DMS153 (cell line): ENCODE results near the gene CHRNB1.

Experiments
- DNase-seq: peaks from one replicate; lab custom pipeline; 2025; lab: John Stamatoyannopoulos, UW

CHRNB1 gene

GRCh38 chr17:7484067-7484918 is 39.4 kb downstream of the CHRNB1 start, which contains the start of gene POLR2A:
TSS of gene POLR2A (plus strand) at chr17:7484366.
- peak; percentile 65 for DNase-seq

- no peak for DNase-seq
These were observed 40.1 kb downstream of the CHRNB1 start for GRCh38 chr17:7484919-7485377.

DNA sequence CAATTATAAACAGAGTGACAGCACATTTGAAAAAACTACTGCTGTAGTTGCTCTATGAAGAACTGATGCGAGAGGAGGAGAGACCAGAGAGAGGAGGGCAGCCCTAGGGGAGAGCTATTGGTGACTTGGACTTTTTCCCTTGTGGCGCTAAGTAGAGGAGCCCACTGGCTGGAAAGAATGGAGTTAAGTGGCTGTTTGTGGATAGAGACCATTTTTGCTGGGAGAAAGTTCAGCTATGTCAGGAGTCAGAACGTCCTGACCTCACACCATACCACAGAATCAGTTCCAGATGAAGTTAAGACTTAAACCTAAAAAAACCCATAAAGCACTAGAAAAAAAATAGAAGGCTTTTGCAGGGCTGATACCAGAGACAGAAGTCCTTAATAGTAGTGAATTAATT is 41.3 kb downstream of the CHRNB1 start:
- DNase-seq = no peak

GRCh38 chr17:7490144-7490543 is 45.3 kb downstream of the CHRNB1 start:
- DNase-seq = no peak

- DNase-seq = no peak
These were observed 46.7 kb downstream of the CHRNB1 start for GRCh38 chr17:7491583-7491982.

DNA sequence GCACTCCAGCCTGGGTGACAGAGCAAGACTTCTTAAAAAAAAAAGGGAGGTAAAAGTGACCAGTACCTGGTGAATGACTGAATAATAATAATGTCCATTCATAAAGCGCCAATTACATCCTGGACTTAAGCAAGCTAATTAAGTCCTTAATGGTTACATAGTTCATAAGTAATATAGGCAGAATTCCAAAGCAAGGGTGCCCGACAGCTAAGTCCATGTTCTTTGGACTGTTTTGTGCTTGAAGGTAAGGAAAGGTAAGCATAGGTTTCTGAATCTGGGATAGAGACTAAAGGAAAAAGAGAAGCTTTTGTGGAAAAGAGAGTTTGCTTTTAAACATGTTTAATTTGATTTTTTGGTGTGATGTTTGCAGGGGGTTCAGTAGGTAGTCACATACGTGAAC is 49.1 kb downstream of the CHRNB1 start:
- DNase-seq = no peak

DNA sequence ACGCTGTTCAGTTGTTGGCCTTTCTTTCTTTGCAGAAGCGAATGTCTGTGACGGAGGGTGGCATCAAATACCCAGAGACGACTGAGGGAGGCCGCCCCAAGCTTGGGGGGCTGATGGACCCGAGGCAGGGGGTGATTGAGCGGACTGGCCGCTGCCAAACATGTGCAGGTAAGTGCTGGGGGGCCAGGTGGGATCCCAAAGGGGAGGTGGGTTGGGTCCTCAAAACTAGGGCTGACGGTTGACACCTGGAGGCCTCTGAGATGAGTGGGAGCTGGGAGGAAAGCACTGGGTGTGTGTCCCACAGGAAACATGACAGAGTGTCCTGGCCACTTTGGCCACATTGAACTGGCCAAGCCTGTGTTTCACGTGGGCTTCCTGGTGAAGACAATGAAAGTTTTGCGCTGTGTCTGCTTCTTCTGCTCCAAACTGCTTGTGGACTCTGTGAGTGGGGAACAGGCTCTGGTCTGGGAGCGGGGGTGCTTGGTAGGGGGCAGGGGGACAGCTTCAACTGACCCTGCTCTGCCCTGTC is 51.1 kb downstream of the CHRNB1 start:
- no peak for DNase-seq

DNA sequence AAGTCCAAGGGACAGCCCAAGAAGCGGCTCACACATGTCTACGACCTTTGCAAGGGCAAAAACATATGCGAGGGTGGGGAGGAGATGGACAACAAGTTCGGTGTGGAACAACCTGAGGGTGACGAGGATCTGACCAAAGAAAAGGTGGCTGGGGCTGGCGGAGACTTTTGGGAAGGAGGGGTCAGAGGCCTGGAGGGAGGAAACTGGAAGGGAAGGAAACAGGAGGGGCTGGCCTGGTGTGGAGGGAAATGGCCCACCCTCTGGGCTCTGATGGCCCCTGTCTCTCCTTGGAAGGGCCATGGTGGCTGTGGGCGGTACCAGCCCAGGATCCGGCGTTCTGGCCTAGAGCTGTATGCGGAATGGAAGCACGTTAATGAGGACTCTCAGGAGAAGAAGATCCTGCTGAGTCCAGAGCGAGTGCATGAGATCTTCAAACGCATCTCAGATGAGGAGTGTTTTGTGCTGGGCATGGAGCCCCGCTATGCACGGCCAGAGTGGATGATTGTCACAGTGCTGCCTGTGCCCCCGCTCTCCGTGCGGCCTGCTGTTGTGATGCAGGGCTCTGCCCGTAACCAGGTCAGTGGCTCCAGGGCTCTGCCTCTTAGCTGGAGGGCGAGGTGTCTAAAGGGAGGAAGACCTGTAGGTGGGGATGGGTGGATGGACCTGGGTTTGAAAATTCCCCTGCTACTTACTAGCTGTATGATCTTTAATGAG is 51.8 kb downstream of the CHRNB1 start:
- DNase-seq = no peak

DNA sequence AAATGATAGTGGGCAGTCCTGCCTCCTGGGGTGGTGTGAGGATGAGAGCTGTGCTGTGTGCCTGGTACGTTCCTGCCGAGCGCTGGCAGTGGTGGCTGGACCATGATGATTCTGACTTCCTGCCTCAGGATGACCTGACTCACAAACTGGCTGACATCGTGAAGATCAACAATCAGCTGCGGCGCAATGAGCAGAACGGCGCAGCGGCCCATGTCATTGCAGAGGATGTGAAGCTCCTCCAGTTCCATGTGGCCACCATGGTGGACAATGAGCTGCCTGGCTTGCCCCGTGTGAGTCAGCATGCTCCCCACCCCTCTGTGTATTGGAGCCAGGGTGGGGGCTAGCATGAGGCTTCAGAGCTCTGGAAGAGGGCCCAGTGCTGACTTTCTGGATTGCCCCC is 52.4 kb downstream of the CHRNB1 start:
- DNase-seq = no peak

DNA sequence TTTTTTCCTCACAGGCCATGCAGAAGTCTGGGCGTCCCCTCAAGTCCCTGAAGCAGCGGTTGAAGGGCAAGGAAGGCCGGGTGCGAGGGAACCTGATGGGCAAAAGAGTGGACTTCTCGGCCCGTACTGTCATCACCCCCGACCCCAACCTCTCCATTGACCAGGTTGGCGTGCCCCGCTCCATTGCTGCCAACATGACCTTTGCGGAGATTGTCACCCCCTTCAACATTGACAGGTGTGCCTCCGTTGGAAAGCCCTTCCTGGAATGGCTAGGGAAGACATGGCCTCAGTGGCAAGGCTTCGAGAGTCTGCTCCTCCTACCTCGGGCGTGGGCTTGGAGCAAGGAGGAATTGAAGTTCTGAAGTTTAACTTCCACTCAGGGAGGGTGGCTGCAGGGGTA is 52.8 kb downstream of the CHRNB1 start:
- no peak for DNase-seq

DNA sequence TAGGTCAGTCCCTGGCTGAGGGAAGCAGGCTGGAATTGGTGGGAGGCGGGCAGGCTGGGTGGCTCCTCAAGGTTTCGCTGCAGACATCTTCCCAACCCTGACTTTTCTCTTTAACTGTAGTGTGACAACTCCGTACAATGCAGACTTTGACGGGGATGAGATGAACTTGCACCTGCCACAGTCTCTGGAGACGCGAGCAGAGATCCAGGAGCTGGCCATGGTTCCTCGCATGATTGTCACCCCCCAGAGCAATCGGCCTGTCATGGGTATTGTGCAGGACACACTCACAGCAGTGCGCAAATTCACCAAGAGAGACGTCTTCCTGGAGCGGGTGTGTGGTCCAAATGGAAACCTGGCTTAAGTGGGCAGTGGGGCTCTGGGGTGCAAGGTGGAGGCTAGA is 54.3 kb downstream of the CHRNB1 start:
- no peak for DNase-seq

DNA sequence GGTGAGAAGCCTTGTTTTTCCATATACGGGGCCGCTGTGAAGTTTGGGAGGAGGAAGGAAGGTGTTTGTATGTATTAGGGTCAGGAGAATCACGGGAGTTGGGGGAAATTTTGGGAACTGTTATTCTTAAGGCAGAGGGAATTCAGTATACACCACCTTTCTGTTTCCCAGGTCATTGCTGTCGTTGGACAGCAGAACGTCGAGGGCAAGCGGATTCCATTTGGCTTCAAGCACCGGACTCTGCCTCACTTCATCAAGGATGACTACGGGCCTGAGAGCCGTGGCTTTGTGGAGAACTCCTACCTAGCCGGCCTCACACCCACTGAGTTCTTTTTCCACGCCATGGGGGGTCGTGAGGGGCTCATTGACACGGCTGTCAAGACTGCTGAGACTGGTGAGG is 56.9 kb downstream of the CHRNB1 start:
- DNase-seq = no peak

GRCh38 chr17:7502171-7502847 is 57.4 kb downstream of the CHRNB1 start:
- DNase-seq = no peak

GRCh38 chr17:7502987-7503386 is 58.1 kb downstream of the CHRNB1 start:
- no peak for DNase-seq

DNA sequence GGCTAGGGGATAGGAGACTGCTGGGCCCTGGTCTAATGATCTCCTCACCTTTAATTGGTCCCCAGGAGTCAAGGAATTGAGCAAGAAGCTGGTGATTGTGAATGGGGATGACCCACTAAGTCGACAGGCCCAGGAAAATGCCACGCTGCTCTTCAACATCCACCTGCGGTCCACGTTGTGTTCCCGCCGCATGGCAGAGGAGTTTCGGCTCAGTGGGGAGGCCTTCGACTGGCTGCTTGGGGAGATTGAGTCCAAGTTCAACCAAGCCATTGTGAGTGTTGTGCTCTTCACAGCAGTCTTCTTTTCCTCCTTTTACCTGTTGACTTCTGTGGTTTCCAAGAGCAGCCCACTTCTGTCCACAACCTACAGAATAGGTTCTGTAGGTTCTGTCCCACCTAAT is 58.7 kb downstream of the CHRNB1 start:
- no peak for DNase-seq
